H9 (cell line): ENCODE results near the gene DAZAP1. TPM values are rescaled to one million over a fixed set of nuclear protein-coding genes. Genes with fewer than 3 reads are reported as not detected.

Source experiments
- DNase-seq: peaks from one replicate; pipeline ENCODE4 v3.0.0-alpha.2; 2017
- H2AFZ ChIP-seq: one replicate; pipeline ENCODE4 v1.6.1; 2013; ENCODE audit warnings: mild to moderate bottlenecking, low read length, control low read depth, moderate library complexity
- H2AK5ac ChIP-seq: 2 replicates; pipeline ENCODE4 v1.6.1; 2013; ENCODE audit warnings: low read length, control low read depth, mixed read lengths; ENCODE audit not compliant: insufficient read length
- H2BK120ac ChIP-seq: one replicate; pipeline ENCODE4 v1.6.1; 2013; ENCODE audit warnings: low read depth, mild to moderate bottlenecking, low read length, control low read depth, inconsistent platforms; ENCODE audit not compliant: poor library complexity, severe bottlenecking
- H2BK12ac ChIP-seq: 2 replicates; pipeline ENCODE4 v1.6.1; 2013; ENCODE audit warnings: low read length, control low read depth, mixed read lengths, low read depth; ENCODE audit not compliant: insufficient read length
- H2BK15ac ChIP-seq: 2 replicates; pipeline ENCODE4 v1.6.1; 2013; ENCODE audit warnings: low read depth, low read length, control low read depth
- H2BK20ac ChIP-seq: one replicate; pipeline ENCODE4 v1.6.1; 2013; ENCODE audit warnings: low read depth, mild to moderate bottlenecking, low read length, control low read depth, inconsistent platforms; ENCODE audit not compliant: poor library complexity, severe bottlenecking
- H2BK5ac ChIP-seq: 2 replicates; pipeline ENCODE4 v1.6.1; 2013; ENCODE audit warnings: low read length, control low read depth, mixed read lengths; ENCODE audit not compliant: insufficient read length
- H3K14ac ChIP-seq: 2 replicates; pipeline ENCODE4 v1.6.1; 2013; ENCODE audit warnings: low read length, control low read depth; ENCODE audit not compliant: insufficient read depth
- H3K18ac ChIP-seq: 2 replicates; pipeline ENCODE4 v1.6.1; 2013; ENCODE audit warnings: low read depth, mild to moderate bottlenecking, mixed read lengths, low read length, control low read depth; ENCODE audit not compliant: insufficient read length
- H3K23ac ChIP-seq: 2 replicates; pipeline ENCODE4 v1.6.1; 2013; ENCODE audit warnings: low read length, control low read depth, mixed read lengths, low read depth; ENCODE audit not compliant: insufficient read length
- H3K23me2 ChIP-seq: 2 replicates; pipeline ENCODE4 v1.6.1; 2013; ENCODE audit warnings: low read depth, mild to moderate bottlenecking, mixed read lengths, low read length, control low read depth; ENCODE audit not compliant: insufficient read length, poor library complexity, severe bottlenecking
- H3K27ac ChIP-seq: 2 replicates; pipeline ENCODE4 v1.5.1; 2013; ENCODE audit warnings: low read length, control low read depth, mixed read lengths, low read depth; ENCODE audit not compliant: insufficient read length
- H3K27me3 ChIP-seq: 2 replicates; pipeline ENCODE4 v1.6.1; 2013; ENCODE audit warnings: low read length, control low read depth, inconsistent platforms; ENCODE audit not compliant: insufficient read depth
- H3K4ac ChIP-seq: 2 replicates; pipeline ENCODE4 v1.6.1; 2013; ENCODE audit warnings: low read depth, mild to moderate bottlenecking, control low read depth, inconsistent platforms, low read length, moderate library complexity
- H3K4me1 ChIP-seq: 2 replicates; pipeline ENCODE4 v1.6.1; 2013; ENCODE audit warnings: low read length, control low read depth, inconsistent platforms; ENCODE audit not compliant: insufficient read depth
- H3K4me2 ChIP-seq: 2 replicates; pipeline ENCODE4 v1.6.1; 2013; ENCODE audit warnings: low read length, control low read depth, mixed read lengths; ENCODE audit not compliant: insufficient read length, insufficient read depth
- H3K56ac ChIP-seq: 2 replicates; pipeline ENCODE4 v1.6.1; 2013; ENCODE audit warnings: low read depth, mild to moderate bottlenecking, mixed read lengths, low read length, control low read depth; ENCODE audit not compliant: insufficient read length
- H3K79me1 ChIP-seq: 2 replicates; pipeline ENCODE4 v1.6.1; 2013; ENCODE audit warnings: low read depth, mild to moderate bottlenecking, moderate library complexity, low read length, control low read depth, inconsistent platforms; ENCODE audit not compliant: insufficient read depth, poor library complexity, severe bottlenecking
- H3K79me2 ChIP-seq: 2 replicates; pipeline ENCODE4 v1.6.1; 2013; ENCODE audit warnings: low read length, control low read depth, inconsistent platforms; ENCODE audit not compliant: insufficient read depth
- H3K9ac ChIP-seq: 2 replicates; pipeline ENCODE4 v1.6.1; 2013; ENCODE audit warnings: low read length, control low read depth, mixed read lengths; ENCODE audit not compliant: insufficient read length; ENCODE audit errors: extremely low read depth
- H3K9me3 ChIP-seq: one replicate; pipeline ENCODE4 v1.6.1; 2013; ENCODE audit warnings: low read depth, low read length, inconsistent platforms; ENCODE audit not compliant: control insufficient read depth
- H3T11ph ChIP-seq: one replicate; pipeline ENCODE4 v1.6.1; 2013; ENCODE audit warnings: mild to moderate bottlenecking, low read length, control low read depth, inconsistent platforms
- H4K20me1 ChIP-seq: one replicate; pipeline ENCODE4 v1.6.1; 2013; ENCODE audit not compliant: control insufficient read depth, insufficient read length, insufficient read depth
- H4K5ac ChIP-seq: 2 replicates; pipeline ENCODE4 v1.6.1; 2013; ENCODE audit warnings: low read depth, mild to moderate bottlenecking, mixed read lengths, low read length, control low read depth; ENCODE audit not compliant: insufficient read length
- H4K8ac ChIP-seq: replicated peaks from 2 replicates; pipeline ENCODE4 v1.6.1; 2013; ENCODE audit warnings: low read length, control low read depth, mixed read lengths, low read depth; ENCODE audit not compliant: insufficient read length
- H4K91ac ChIP-seq: 2 replicates; pipeline ENCODE4 v1.6.1; 2013; ENCODE audit warnings: low read depth, mild to moderate bottlenecking, moderate library complexity, mixed read lengths, low read length, control low read depth; ENCODE audit not compliant: insufficient read length
- H3K27ac Mint-ChIP-seq, 3 experiments: 2 replicates in 2 of 3; 3 replicates in 1 of 3; pipeline ENCODE4 v1.8.0; 2020 to 2021; ENCODE audit warnings: mixed read lengths in 3 of 3, mild to moderate bottlenecking in 1 of 3, moderate library complexity in 1 of 3
- H3K27me3 Mint-ChIP-seq: 2 replicates; pipeline ENCODE4 v1.8.0; 2021; ENCODE audit warnings: low read depth, mild to moderate bottlenecking, moderate library complexity, mixed read lengths
- H3K36me3 Mint-ChIP-seq, 3 experiments: 2 replicates in 2 of 3; 3 replicates in 1 of 3; pipeline ENCODE4 v1.8.0; 2020 to 2021; ENCODE audit warnings: low read depth in 3 of 3, mixed read lengths in 3 of 3; ENCODE audit not compliant: insufficient read depth in 1 of 3
- H3K4me1 Mint-ChIP-seq, 2 experiments: 2 replicates each; pipeline ENCODE4 v1.8.0; 2020; ENCODE audit warnings: mixed read lengths in 2 of 2
- H3K4me3 Mint-ChIP-seq, 2 experiments: 2 replicates in 1 of 2; 3 replicates in 1 of 2; pipeline ENCODE4 v1.8.0; 2020 to 2021; ENCODE audit warnings: mild to moderate bottlenecking in 2 of 2, mixed read lengths in 2 of 2, moderate library complexity in 1 of 2
- H3K9me3 Mint-ChIP-seq, 2 experiments: 2 replicates in 1 of 2; 3 replicates in 1 of 2; pipeline ENCODE4 v1.8.0; 2020; ENCODE audit warnings: mild to moderate bottlenecking in 2 of 2, mixed read lengths in 2 of 2, moderate library complexity in 1 of 2
- CTCF ChIP-seq: fragments of 200-600 bp; sonication (generic); conservative IDR thresholded peaks from 3 replicates; pipeline ENCODE4 v1.8.0; 2021; ENCODE audit warnings: antibody characterized with exemption, mild to moderate bottlenecking
- whole genome bisulfite sequencing: extraction: QIAGEN DNeasy Blood & Tissue Kit; methylation state at CpG from one replicate; pipeline ENCODE4 v1.1.7; 2013; ENCODE audit warnings: missing lambda C conversion rate, low lambda C conversion rate, mixed read lengths; ENCODE audit not compliant: insufficient read length; ENCODE audit errors: extremely low coverage; 5-methylcytosine and 5-hydroxymethylcytosine counted together
- total RNA-seq: library from RNA; stranded (reverse); gene quantifications from 2 replicates; pipeline ENCODE4 v1.2.1, GENCODE V29; 2021

DAZAP1 gene
- total RNA-seq, 1 experiment from 2014 or later = 265 TPM

GRCh38 chr19:1428738-1429391 lies 21.5 kb downstream of the DAZAP1 start:
- H3K27ac Mint-ChIP-seq = no peak overlapping the region; a peak in 1 of 7 replicates
- H4K20me1 ChIP-seq = no peaks in the 10 kb centered on the region
- no peaks in the 10 kb centered on the region for H3K27me3 Mint-ChIP-seq
- no peak for DNase-seq
- H3K9me3 Mint-ChIP-seq = no peaks in the 10 kb centered on the region
- H2BK5ac ChIP-seq = no peak overlapping the region
- no peak overlapping the region for H2BK120ac ChIP-seq
- no peak overlapping the region for H3K23ac ChIP-seq
- no peak overlapping the region for H4K8ac ChIP-seq
- TF ChIP-seq CTCF = no peak
- 0 out of 4 replicates have a peak, but pooled peaks cover 0 to 6% of the 10 kb centered on the region in 2 experiments for H3K4me1 Mint-ChIP-seq
- H3K18ac ChIP-seq = no peak overlapping the region
- H3K27me3 ChIP-seq = no peaks in the 10 kb centered on the region
- no peak overlapping the region for H3K27ac ChIP-seq
- no peaks in the 10 kb centered on the region for H3K4me1 ChIP-seq
- H2BK12ac ChIP-seq = no peak overlapping the region
- no CpG with 5 or more reads among the region's 41 CpGs for WGBS
- no peak overlapping the region for H3K14ac ChIP-seq
- H3K79me2 ChIP-seq = no peaks in the 10 kb centered on the region
- H3K23me2 ChIP-seq = peaks cover 1% of the 10 kb centered on the region
- H3K4me2 ChIP-seq = no peak overlapping the region
- no peak overlapping the region for H2BK15ac ChIP-seq
- no peak overlapping the region for H3K9ac ChIP-seq
- H3K4me3 Mint-ChIP-seq = no peak overlapping the region
- no peaks in the 10 kb centered on the region for H3K9me3 ChIP-seq
- H2AFZ ChIP-seq = no peak overlapping the region
- no peak overlapping the region for H2AK5ac ChIP-seq
- H2BK20ac ChIP-seq = no peak overlapping the region
- no peak overlapping the region for H3T11ph ChIP-seq
- H3K79me1 ChIP-seq = no peaks in the 10 kb centered on the region
- no peak overlapping the region for H4K91ac ChIP-seq
- H3K56ac ChIP-seq = no peak overlapping the region
- no peak overlapping the region for H4K5ac ChIP-seq
- H3K36me3 Mint-ChIP-seq = peaks cover 19 to 77% (median 59%) of the 10 kb centered on the region in 3 experiments; a peak in 6 of 7 replicates
- H3K4ac ChIP-seq = no peak overlapping the region
